HG03432 (cell line): ENCODE measurements around the gene CACNB2.

Experiments
- ATAC-seq: cut with Tn5 transposase; IDR thresholded peaks from one replicate; pipeline ENCODE4 v1.9.1; 2021; ENCODE audit warnings: mild to moderate bottlenecking, moderate library complexity; ENCODE audit not compliant: unreplicated experiment

The CACNB2 gene

GRCh38 chr10:18497806-18498369 lies 357.7 kb downstream of the CACNB2 start:
- no peak for ATAC-seq

- no peak for ATAC-seq
Observed at GRCh38 chr10:18498998-18499397, 358.8 kb downstream of the CACNB2 start.

GRCh38 chr10:18500576-18500975 lies 360.4 kb downstream of the CACNB2 start:
- ATAC-seq: no peak

- peak; percentile 99 for ATAC-seq
Observed at GRCh38 chr10:18501198-18501597, 361.0 kb downstream of the CACNB2 start.

GRCh38 chr10:18501629-18502028 lies 361.4 kb downstream of the CACNB2 start:
- ATAC-seq: peak; percentile 22

GRCh38 chr10:18504161-18504560 lies 363.9 kb downstream of the CACNB2 start:
- no peak for ATAC-seq

- ATAC-seq: no peak
Observed at GRCh38 chr10:18505456-18506118, 365.4 kb downstream of the CACNB2 start.

GRCh38 chr10:18508587-18508986 lies 368.4 kb downstream of the CACNB2 start:
- ATAC-seq: no peak

- ATAC-seq: no peak
Observed at GRCh38 chr10:18514537-18514936, 374.3 kb downstream of the CACNB2 start.

- no peak for ATAC-seq
Observed at GRCh38 chr10:18516851-18517250, 376.6 kb downstream of the CACNB2 start.

GRCh38 chr10:18523025-18523424 lies 382.8 kb downstream of the CACNB2 start:
- ATAC-seq: no peak

- no peak for ATAC-seq
Observed at GRCh38 chr10:18523858-18524257, 383.6 kb downstream of the CACNB2 start.

GRCh38 chr10:18527687-18528086 lies 387.5 kb downstream of the CACNB2 start:
- ATAC-seq: no peak

GRCh38 chr10:18528292-18528691 lies 388.1 kb downstream of the CACNB2 start:
- ATAC-seq: no peak

GRCh38 chr10:18532881-18533535 lies 392.8 kb downstream of the CACNB2 start:
- no peak for ATAC-seq

GRCh38 chr10:18533896-18534295 lies 393.7 kb downstream of the CACNB2 start:
- no peak for ATAC-seq

- no peak for ATAC-seq
Observed at GRCh38 chr10:18539335-18539734, 399.1 kb downstream of the CACNB2 start.

- ATAC-seq: no peak
Observed at GRCh38 chr10:18540195-18540594, 400.0 kb downstream of the CACNB2 start.

GRCh38 chr10:18542832-18543231 lies 402.6 kb downstream of the CACNB2 start:
- ATAC-seq: no peak

GRCh38 chr10:18545621-18546305 lies 405.5 kb downstream of the CACNB2 start:
- no peak for ATAC-seq

GRCh38 chr10:18549105-18549504 lies 408.9 kb downstream of the CACNB2 start:
- ATAC-seq: no peak

GRCh38 chr10:18551473-18551872 lies 411.2 kb downstream of the CACNB2 start:
- ATAC-seq: no peak
